Right lobe of liver (tissue), 6 donors: ENCODE results near the gene TMEM98. TPM values are rescaled to one million over a fixed set of nuclear protein-coding genes. Genes with fewer than 3 reads are reported as not detected.

Experiments
- ATAC-seq, 4 donors: fragments of 200-7000 bp; cut with Tn5 transposase; one replicate each; pipeline ENCODE4 v1.9.1; 2020; ENCODE audit warnings: mild to moderate bottlenecking in 4 of 4, moderate library complexity in 4 of 4
- DNase-seq, 3 donors: peaks; one replicate each; pipeline ENCODE4 v3.0.0-alpha.2; 2020
- H3K27ac ChIP-seq, 3 donors: fragments of 200-600 bp; one replicate each; pipeline ENCODE4 v1.8.0; 2022
- H3K27me3 ChIP-seq, 2 donors: fragments of 200-600 bp; one replicate each; pipeline ENCODE4 v1.8.0; 2022
- H3K36me3 ChIP-seq, 4 donors: fragments of 200-600 bp; sonication (generic) in 1 of 4; one replicate each; pipeline versions ENCODE4 v1.5.1 to v1.8.0; 2017 to 2022; ENCODE audit warnings: control low read depth in 1 of 4
- H3K4me1 ChIP-seq, 4 donors: fragments of 200-600 bp; sonication (generic) in 1 of 4; one replicate each; pipeline versions ENCODE4 v1.5.1 to v1.8.0; 2017 to 2022; ENCODE audit warnings: control low read depth in 1 of 4
- H3K4me3 ChIP-seq, 3 donors: fragments of 200-600 bp; one replicate each; pipeline ENCODE4 v1.8.0; 2022
- H3K9me3 ChIP-seq, 4 donors: fragments of 200-600 bp; sonication (generic) in 1 of 4; one replicate each; pipeline versions ENCODE4 v1.5.1 to v1.8.0; 2017 to 2022; ENCODE audit warnings: control low read depth in 1 of 4
- POLR2A ChIP-seq: fragments of 450-650 bp; IDR thresholded peaks from one replicate; pipeline ENCODE4 v1.6.1; 2017; ENCODE audit warnings: antibody characterized with exemption, mild to moderate bottlenecking
- WGBS: methylation state at CpG from one replicate; pipeline ENCODE4 v1.1.6; 2018; ENCODE audit warnings: low coverage, low lambda C conversion rate; ENCODE audit not compliant: insufficient coverage; ENCODE audit errors: missing lambda C conversion rate; 5-methylcytosine and 5-hydroxymethylcytosine counted together
- intact Hi-C, 2 donors: fragments of 100-400 bp; cut with DNase I; formaldehyde crosslinking; loops; one replicate each; pipeline versions ENCODE4 v1.11.2 to v1.14.1; 2022
- total RNA-seq, 6 experiments: library from RNA; depleted of rRNA in 2 of 6; stranded (reverse); fragments of >200 nt in 2 of 6; fragmentation: NEBNext Ultra II Directional in 3 of 6; extraction: Animal tissue kit (Norgen Biotek cat#: 25700) in 3 of 6; gene quantifications; one replicate each; pipeline versions ENCODE4 v1.1.0 to v1.2.4, GENCODE V29; 2016 to 2023
- TF ChIP-seq, protein P1 (sequence below), 4 donors: fragments of 200-600 bp in 3 of 4; fragments of 450-650 bp in 1 of 4; IDR thresholded peaks; one replicate each; pipeline versions ENCODE4 v1.5.1 to v1.8.0; 2016 to 2022; ENCODE audit warnings: antibody characterized with exemption in 4 of 4, mild to moderate bottlenecking in 2 of 4
- donor health status: DM: no; HTN: yes; CAD: no.
- donor health status: DM: no; HTN: no; CAD: no.
- donor health status: DM: no; HTN: no; CAD: no.
- donor health status: DM: no; HTN: yes; CAD: no.
- donor health status: DM: no; HTN: yes; CAD: no.

TMEM98 gene
- total RNA-seq, 6 experiments from 2014 or later, result 7.8 to 31.5 (median 19.2) TPM

DNA sequence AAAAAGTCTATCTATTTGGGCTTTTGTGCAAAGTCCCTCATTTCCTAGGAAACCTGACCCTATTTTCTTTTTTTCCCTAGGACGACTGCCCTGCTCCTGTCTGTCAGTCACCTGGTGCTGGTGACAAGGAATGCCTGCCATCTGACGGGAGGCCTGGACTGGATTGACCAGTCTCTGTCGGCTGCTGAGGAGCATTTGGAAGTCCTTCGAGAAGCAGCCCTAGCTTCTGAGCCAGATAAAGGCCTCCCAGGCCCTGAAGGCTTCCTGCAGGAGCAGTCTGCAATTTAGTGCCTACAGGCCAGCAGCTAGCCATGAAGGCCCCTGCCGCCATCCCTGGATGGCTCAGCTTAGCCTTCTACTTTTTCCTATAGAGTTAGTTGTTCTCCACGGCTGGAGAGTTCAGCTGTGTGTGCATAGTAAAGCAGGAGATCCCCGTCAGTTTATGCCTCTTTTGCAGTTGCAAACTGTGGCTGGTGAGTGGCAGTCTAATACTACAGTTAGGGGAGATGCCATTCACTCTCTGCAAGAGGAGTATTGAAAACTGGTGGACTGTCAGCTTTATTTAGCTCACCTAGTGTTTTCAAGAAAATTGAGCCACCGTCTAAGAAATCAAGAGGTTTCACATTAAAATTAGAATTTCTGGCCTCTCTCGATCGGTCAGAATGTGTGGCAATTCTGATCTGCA lies 12.9 kb downstream of the TMEM98 start:
- no peak for ATAC-seq
- DNase-seq, result no peak
- TF ChIP-seq, protein P1, sequence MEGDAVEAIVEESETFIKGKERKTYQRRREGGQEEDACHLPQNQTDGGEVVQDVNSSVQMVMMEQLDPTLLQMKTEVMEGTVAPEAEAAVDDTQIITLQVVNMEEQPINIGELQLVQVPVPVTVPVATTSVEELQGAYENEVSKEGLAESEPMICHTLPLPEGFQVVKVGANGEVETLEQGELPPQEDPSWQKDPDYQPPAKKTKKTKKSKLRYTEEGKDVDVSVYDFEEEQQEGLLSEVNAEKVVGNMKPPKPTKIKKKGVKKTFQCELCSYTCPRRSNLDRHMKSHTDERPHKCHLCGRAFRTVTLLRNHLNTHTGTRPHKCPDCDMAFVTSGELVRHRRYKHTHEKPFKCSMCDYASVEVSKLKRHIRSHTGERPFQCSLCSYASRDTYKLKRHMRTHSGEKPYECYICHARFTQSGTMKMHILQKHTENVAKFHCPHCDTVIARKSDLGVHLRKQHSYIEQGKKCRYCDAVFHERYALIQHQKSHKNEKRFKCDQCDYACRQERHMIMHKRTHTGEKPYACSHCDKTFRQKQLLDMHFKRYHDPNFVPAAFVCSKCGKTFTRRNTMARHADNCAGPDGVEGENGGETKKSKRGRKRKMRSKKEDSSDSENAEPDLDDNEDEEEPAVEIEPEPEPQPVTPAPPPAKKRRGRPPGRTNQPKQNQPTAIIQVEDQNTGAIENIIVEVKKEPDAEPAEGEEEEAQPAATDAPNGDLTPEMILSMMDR (IDR thresholded peaks at IDR 0.05), result no peak
- no peak for TF ChIP-seq POLR2A
- no peak overlapping the region for H3K4me3 ChIP-seq
- no peaks in the 10 kb centered on the region for H3K4me1 ChIP-seq
- H3K36me3 ChIP-seq, result peaks cover 0 to 3% (median 0%) of the 10 kb centered on the region in 4 donors
- no peaks in the 10 kb centered on the region for H3K9me3 ChIP-seq
- no peak overlapping the region for H3K27ac ChIP-seq
- intact Hi-C loops, result no loop called here
- 91% methylated on average over 7 of the region's 10 CpGs for WGBS
- H3K27me3 ChIP-seq, result no peaks in the 10 kb centered on the region

DNA sequence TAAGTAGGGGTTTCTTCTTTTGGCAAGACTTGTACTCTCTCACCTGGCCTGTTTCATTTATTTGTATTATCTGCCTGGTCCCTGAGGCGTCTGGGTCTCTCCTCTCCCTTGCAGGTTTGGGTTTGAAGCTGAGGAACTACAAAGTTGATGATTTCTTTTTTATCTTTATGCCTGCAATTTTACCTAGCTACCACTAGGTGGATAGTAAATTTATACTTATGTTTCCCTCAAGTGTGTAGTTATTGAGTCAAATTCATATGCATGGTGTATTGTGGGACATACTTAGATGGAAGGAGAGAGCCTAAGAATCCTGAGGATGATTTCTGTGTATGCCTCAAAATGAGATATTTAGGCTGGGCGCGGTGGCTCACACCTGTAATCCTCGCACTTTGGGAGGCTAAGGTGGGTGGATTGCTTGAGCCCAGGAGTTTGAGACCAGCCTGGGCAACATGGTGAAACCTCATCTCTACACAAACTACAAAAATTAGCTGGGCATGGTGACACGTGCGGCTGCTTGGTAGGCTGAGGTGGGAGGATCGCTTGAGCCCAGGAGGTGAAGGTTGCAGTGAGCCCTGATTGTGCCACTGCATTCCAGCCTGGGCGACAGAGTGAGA lies 13.6 kb downstream of the TMEM98 start:
- Histone ChIP-seq H3K27ac (no peak overlapping the region), H3K36me3 (peaks cover 0 to 3% (median 0%) of the 10 kb centered on the region in 4 donors), H3K9me3 (no peaks in the 10 kb centered on the region), H3K4me1 (no peaks in the 10 kb centered on the region), H3K4me3 (no peak overlapping the region), H3K27me3 (no peaks in the 10 kb centered on the region)
- intact Hi-C loops, result no loop called here
- no peak for DNase-seq
- ATAC-seq, result no peak
- 78% methylated on average over 7 of the region's 8 CpGs for WGBS
- TF ChIP-seq, protein P1 (IDR thresholded peaks at IDR 0.05), result peak in 1 of 4 donors; percentile 24
- TF ChIP-seq POLR2A, result no peak

DNA sequence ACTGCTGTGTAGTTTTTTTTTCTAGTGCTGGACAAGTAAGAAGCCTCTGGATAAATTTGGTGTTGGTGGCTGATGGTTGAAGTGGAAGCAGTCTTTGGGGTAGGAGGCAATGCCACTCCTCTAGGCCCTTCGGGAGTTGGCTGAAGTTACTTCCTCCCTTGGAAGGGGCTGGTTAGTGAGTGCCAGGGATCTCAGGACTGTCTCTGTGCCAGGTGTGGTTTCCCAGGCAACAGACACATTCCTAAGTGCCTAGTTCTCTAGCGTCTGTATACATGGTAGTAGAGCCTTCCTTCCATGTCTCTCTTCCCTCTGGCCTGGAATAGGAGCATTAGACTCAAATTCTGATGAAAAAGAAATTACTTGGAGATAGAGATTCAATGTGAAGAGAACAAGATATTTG lies 15.3 kb downstream of the TMEM98 start:
- WGBS, result 90% methylated on average over 2 of the region's 2 CpGs
- no peak for TF ChIP-seq POLR2A
- TF ChIP-seq, protein P1 (IDR thresholded peaks at IDR 0.05), result no peak
- Histone ChIP-seq H3K36me3 (peaks cover 0 to 3% (median 0%) of the 10 kb centered on the region in 4 donors), H3K4me3 (no peak overlapping the region), H3K4me1 (no peaks in the 10 kb centered on the region), H3K9me3 (no peaks in the 10 kb centered on the region), H3K27ac (no peak overlapping the region), H3K27me3 (no peaks in the 10 kb centered on the region)
- no peak for ATAC-seq
- intact Hi-C loops, result no loop called here
- no peak for DNase-seq

- Histone ChIP-seq H3K36me3 (peaks cover 0 to 3% (median 0%) of the 10 kb centered on the region in 4 donors), H3K9me3 (no peaks in the 10 kb centered on the region), H3K27ac (no peak overlapping the region), H3K27me3 (no peaks in the 10 kb centered on the region), H3K4me1 (no peaks in the 10 kb centered on the region), H3K4me3 (no peak overlapping the region)
- 20% methylated on average over 5 of the region's 8 CpGs for WGBS
- intact Hi-C loops, result no loop called here
- DNase-seq (no peak), ATAC-seq (peak in 1 of 4 donors; percentile 56)
- TF ChIP-seq POLR2A, result no peak
- TF ChIP-seq, protein P1 (IDR thresholded peaks at IDR 0.05), result no peak
Observed at GRCh38 chr17:32943647-32944191, 15.8 kb downstream of the TMEM98 start.
